A549 (cell line): Measurements from ENCODE around the gene IFT25. TPM values are rescaled to one million over a fixed set of nuclear protein-coding genes. Genes with fewer than 3 reads are reported as not detected.

Experiments
- ATAC-seq, 2 experiments: fragments of 200-7000 bp in 1 of 2; fragments of >200 bp in 1 of 2; cut with Nextera tagmentation in 1 of 2; cut with Tn5 transposase in 1 of 2; 3 replicates each; pipeline versions ENCODE4 v1.8.0 to v1.9.1; 2018 to 2020; ENCODE audit warnings: mild to moderate bottlenecking in 1 of 2, moderate library complexity in 1 of 2
- CTCF ChIA-PET: fragments of 300-600 bp; sonication (Branson Sonifier 250); formaldehyde crosslinking; extraction: SDS; loops from one replicate; lab custom pipeline; 2021; ENCODE audit warnings: antibody characterized with exemption, inconsistent platforms; lab: Yijun Ruan, JAX
- POLR2A ChIA-PET: fragments of 350-600 bp; formaldehyde crosslinking; extraction: SDS; loops from one replicate; lab custom pipeline; 2021; ENCODE audit warnings: antibody characterized with exemption, inconsistent platforms; lab: Yijun Ruan, JAX
- DNase-seq, 2 experiments: peaks; one replicate each; pipeline versions ENCODE4 v3.0.0 to v3.0.0-alpha.2; 2011 to 2016; ENCODE audit warnings: low read depth in 1 of 2, low spot score in 1 of 2
- FAIRE-seq: peaks from 2 replicates; lab custom pipeline; 2011; peaks lifted over from hg19 to GRCh38; lab: Jason Lieb, UNC
- H3K27ac ChIP-seq, 2 experiments: fragments of >200 bp; sonication (Bioruptor Twin); formaldehyde crosslinking; 3 replicates each; pipeline ENCODE4 v1.5.1; 2016 to 2017
- H3K4me1 ChIP-seq: fragments of >200 bp; sonication (Bioruptor Twin); formaldehyde crosslinking; 3 replicates; pipeline ENCODE4 v1.6.1; 2016
- H3K4me2 ChIP-seq: fragments of >200 bp; sonication (Bioruptor Twin); formaldehyde crosslinking; 3 replicates; pipeline ENCODE4 v1.6.1; 2016
- H3K4me3 ChIP-seq: fragments of >200 bp; sonication (Bioruptor Twin); formaldehyde crosslinking; 3 replicates; pipeline ENCODE4 v1.5.1; 2016
- H3K9me3 ChIP-seq: fragments of >200 bp; sonication (Bioruptor Twin); formaldehyde crosslinking; 3 replicates; pipeline ENCODE4 v1.6.1; 2016
- ATOH8 ChIP-seq: fragments of 250-450 bp; sonication (Bioruptor Pico); IDR thresholded peaks from 2 replicates; pipeline ENCODE4 v1.5.0; 2020; ENCODE audit warnings: low read depth, mild to moderate bottlenecking, moderate library complexity
- CBX2 ChIP-seq: fragments of 200-600 bp; sonication (generic); IDR thresholded peaks from 2 replicates; pipeline ENCODE4 v1.6.1; 2016; ENCODE audit warnings: low read depth, mild to moderate bottlenecking, borderline replicate concordance
- CEBPB ChIP-seq, 2 experiments: fragments of >200 bp in 1 of 2; sonication (Bioruptor Twin) in 1 of 2; formaldehyde crosslinking in 1 of 2; IDR thresholded peaks; 2 replicates each; pipeline ENCODE4 v1.6.1; 2012 to 2016
- CTCF ChIP-seq: fragments of >200 bp; sonication (Bioruptor Twin); formaldehyde crosslinking; IDR thresholded peaks from 3 replicates; pipeline ENCODE4 v1.5.1; 2016
- ELK1 ChIP-seq: fragments of 150-350 bp; IDR thresholded peaks from 2 replicates; pipeline ENCODE4 v1.6.1; 2014; ENCODE audit warnings: low read depth, mild to moderate bottlenecking, low read length
- ESRRA ChIP-seq: fragments of 150-350 bp; IDR thresholded peaks from 2 replicates; pipeline ENCODE4 v1.6.1; 2014; ENCODE audit warnings: mild to moderate bottlenecking, low read length, borderline replicate concordance
- FOXS1 ChIP-seq: fragments of 250-450 bp; sonication (Bioruptor Pico); IDR thresholded peaks from 2 replicates; pipeline ENCODE4 v1.5.0; 2020; ENCODE audit warnings: mild to moderate bottlenecking, moderate library complexity
- HDAC2 ChIP-seq: fragments of 200-600 bp; sonication (generic); IDR thresholded peaks from 2 replicates; pipeline ENCODE4 v1.6.1; 2016
- HES2 ChIP-seq: fragments of >200 bp; sonication (Bioruptor Twin); formaldehyde crosslinking; IDR thresholded peaks from 2 replicates; pipeline ENCODE4 v1.6.1; 2016
- HOXB5 ChIP-seq: fragments of 250-450 bp; sonication (Bioruptor Pico); IDR thresholded peaks from 2 replicates; pipeline ENCODE4 v1.5.0; 2020; ENCODE audit warnings: mild to moderate bottlenecking, moderate library complexity
- KDM1A ChIP-seq: fragments of 200-600 bp; sonication (generic); IDR thresholded peaks from 2 replicates; pipeline ENCODE4 v1.6.1; 2016; ENCODE audit warnings: low read depth, mild to moderate bottlenecking
- MAFK ChIP-seq: fragments of 450-650 bp; IDR thresholded peaks from 2 replicates; pipeline ENCODE4 v1.6.1; 2014; ENCODE audit not compliant: partially characterized antibody
- MYC ChIP-seq: IDR thresholded peaks from 2 replicates; pipeline ENCODE4 v1.6.1; 2012; ENCODE audit warnings: mild to moderate bottlenecking, inconsistent platforms, low read length, improper control_type of control experiment, borderline replicate concordance
- NFE2L2 ChIP-seq: fragments of 150-350 bp; conservative IDR thresholded peaks from 2 replicates; pipeline ENCODE4 v1.6.1; 2014; ENCODE audit warnings: low read length
- NPAS2 ChIP-seq: fragments of 250-450 bp; sonication (Bioruptor Pico); IDR thresholded peaks from 2 replicates; pipeline ENCODE4 v1.8.0; 2022; ENCODE audit warnings: mild to moderate bottlenecking, moderate library complexity, borderline replicate concordance
- NR3C1 ChIP-seq: fragments of >200 bp; sonication (Bioruptor Twin); formaldehyde crosslinking; IDR thresholded peaks from 3 replicates; pipeline ENCODE4 v1.6.1; 2017
- PHF8 ChIP-seq: fragments of 200-600 bp; sonication (generic); IDR thresholded peaks from 2 replicates; pipeline ENCODE4 v1.6.1; 2016; ENCODE audit warnings: low read depth, mild to moderate bottlenecking, antibody characterized with exemption, moderate library complexity, borderline replicate concordance
- RARB ChIP-seq: fragments of 250-450 bp; sonication (Bioruptor Pico); IDR thresholded peaks from 2 replicates; pipeline ENCODE4 v1.8.0; 2021; ENCODE audit warnings: mild to moderate bottlenecking, moderate library complexity
- SREBF2 ChIP-seq: fragments of 450-650 bp; IDR thresholded peaks from 2 replicates; pipeline ENCODE4 v1.6.1; 2014; ENCODE audit warnings: mild to moderate bottlenecking, moderate library complexity
- TFCP2L1 ChIP-seq: fragments of 250-450 bp; sonication (Bioruptor Pico); IDR thresholded peaks from 2 replicates; pipeline ENCODE4 v1.5.0; 2021; ENCODE audit warnings: mild to moderate bottlenecking
- ZFP36 ChIP-seq: fragments of 450-650 bp; IDR thresholded peaks from 2 replicates; pipeline ENCODE4 v1.6.1; 2014; ENCODE audit warnings: borderline replicate concordance; ENCODE audit not compliant: partially characterized antibody
- WGBS: methylation state at CpG from one replicate; pipeline ENCODE4 v1.1.6; 2017; ENCODE audit errors: missing lambda C conversion rate; 5-methylcytosine and 5-hydroxymethylcytosine counted together
- polyA plus RNA-seq, 4 experiments: library from polyadenylated mRNA; depleted of rRNA in 3 of 4; stranded (reverse); fragments of >200 nt; fragmentation: RNase III in 1 of 4; extraction: RNeasy Plus Mini Kit Qiagen cat#74134 plus additional on column Dnase treatment in 1 of 4; gene quantifications; 2 replicates in 3 of 4; 3 replicates in 1 of 4; pipeline ENCODE4 v1.2.3, GENCODE V29; 2011 to 2017

IFT25 gene
- polyA plus RNA-seq, 2 of the 4 experiments (the other 2 are of a cell fraction): 39.0 to 49.4 TPM

GRCh38 chr1:53982034-53982762 lies 36.7 kb upstream of the IFT25 start:
- 72% methylated on average over 20 of the region's 20 CpGs for WGBS
- Histone ChIP-seq H3K4me1 (no peaks in the 10 kb centered on the region), H3K4me2 (peak overlapping the region; percentile 26; the same call in 1 of the 3 replicates), H3K9me3 (no peaks in the 10 kb centered on the region), H3K27ac (no peak overlapping the region; a peak in 1 of 6 replicates), H3K4me3 (no peak overlapping the region)
- CTCF ChIA-PET: interaction anchor here (1.1 kb wide), 1 partner anchor 33 kb away, joined by 3 read pairs; no protein-coding TSS in a partner anchor
- peak in 1 of 2 experiments; percentile 9 for DNase-seq
- FAIRE-seq: no peak
- POLR2A ChIA-PET: no interaction called here
- ATAC-seq: peak; percentile 8 to 50; a peak in 3 of 6 replicates
- no peak for TF ChIP-seq HOXB5 (CRISPR knock-in tag)

GRCh38 chr1:53981220-53981619 lies 35.7 kb upstream of the IFT25 start:
- Histone ChIP-seq H3K9me3 (no peaks in the 10 kb centered on the region), H3K4me2 (no peak overlapping the region), H3K27ac (no peak overlapping the region), H3K4me3 (no peak overlapping the region), H3K4me1 (no peaks in the 10 kb centered on the region)
- DNase-seq: no peak
- TF ChIP-seq NR3C1: no peak
- TF ChIP-seq KDM1A: no peak
- TF ChIP-seq SREBF2: no peak
- TF ChIP-seq ZFP36: no peak
- TF ChIP-seq ESRRA: no peak
- no peak for TF ChIP-seq MAFK
- 91% methylated on average over 6 of the region's 6 CpGs for WGBS
- ChIA-PET POLR2A (no interaction called here), CTCF (no interaction called here)
- FAIRE-seq: no peak
- ATAC-seq: no peak

GRCh38 chr1:53979712-53980450 lies 34.4 kb upstream of the IFT25 start:
- no peak for ATAC-seq
- CTCF ChIA-PET: interaction anchor here (1.8 to 3.4 kb wide), 2 partner anchors 12 to 119 kb away, joined by 6 to 9 read pairs; no protein-coding TSS in a partner anchor
- FAIRE-seq: no peak
- H3K4me3 ChIP-seq: no peak overlapping the region
- no peak for TF ChIP-seq FOXS1 (CRISPR knock-in tag)
- no peak overlapping the region for H3K27ac ChIP-seq
- H3K9me3 ChIP-seq: no peaks in the 10 kb centered on the region
- 84% methylated on average over 13 of the region's 13 CpGs for WGBS
- no peak for DNase-seq
- POLR2A ChIA-PET: no interaction called here
- H3K4me2 ChIP-seq: no peak overlapping the region
- H3K4me1 ChIP-seq: no peaks in the 10 kb centered on the region

GRCh38 chr1:53975861-53976260 lies 30.4 kb upstream of the IFT25 start:
- Histone ChIP-seq H3K4me2 (no peak overlapping the region), H3K4me3 (no peak overlapping the region), H3K9me3 (no peaks in the 10 kb centered on the region), H3K27ac (no peak overlapping the region), H3K4me1 (no peaks in the 10 kb centered on the region)
- ATAC-seq: no peak
- WGBS: 89% methylated on average over 5 of the region's 7 CpGs
- DNase-seq: no peak
- POLR2A ChIA-PET: no interaction called here
- TF ChIP-seq MYC: no peak
- TF ChIP-seq PHF8: no peak
- TF ChIP-seq ATOH8 (CRISPR knock-in tag): no peak
- CTCF ChIA-PET: interaction anchor here (1.0 kb wide), 1 partner anchor 16 kb away, joined by 5 read pairs; no protein-coding TSS in a partner anchor
- no peak for FAIRE-seq

- no peak overlapping the region for H3K27ac ChIP-seq
- H3K4me2 ChIP-seq: no peak overlapping the region
- no peak overlapping the region for H3K4me3 ChIP-seq
- CTCF ChIA-PET: interaction anchor here (1.1 to 5.2 kb wide), 2 partner anchors 12 to 17 kb away, joined by 5 to 26 read pairs; no protein-coding TSS in a partner anchor
- ATAC-seq (no peak), FAIRE-seq (no peak), DNase-seq (no peak)
- WGBS: 90% methylated on average over 2 of the region's 2 CpGs
- peaks cover 18% of the 10 kb centered on the region for H3K4me1 ChIP-seq
- no peaks in the 10 kb centered on the region for H3K9me3 ChIP-seq
- POLR2A ChIA-PET: no interaction called here
- TF ChIP-seq ESRRA (no peak), RARB (CRISPR knock-in tag) (no peak), CTCF (no peak), HES2 (no peak), FOXS1 (CRISPR knock-in tag) (no peak), NPAS2 (CRISPR knock-in tag) (no peak), TFCP2L1 (CRISPR knock-in tag) (no peak), ELK1 (no peak), CEBPB (IDR thresholded peaks at IDR 0.05) (no peak), HDAC2 (no peak), CBX2 (no peak), NFE2L2 (no peak)
Observed at GRCh38 chr1:53971718-53972117, 26.2 kb upstream of the IFT25 start.
